Endothelial cell of umbilical vein (primary cell): ENCODE measurements around the gene CMPK2.
"Not testable (repeated sequence)": the region's sequence is repeated elsewhere in the genome, so short reads cannot be mapped to it uniquely, and the experiment has no call there.

ENCODE experiments used
- CTCF ChIP-seq, 2 donors: IDR thresholded peaks; 1 replicate in 1 of 2; 2 replicates in 1 of 2; pipeline ENCODE4 v1.5.1; 2011; ENCODE audit warnings: low read length in 2 of 2, mild to moderate bottlenecking in 2 of 2, moderate library complexity in 2 of 2, control low read depth in 1 of 2, inconsistent platforms in 1 of 2, low read depth in 1 of 2; ENCODE audit not compliant: insufficient read depth in 1 of 2; ENCODE audit errors: extremely low read depth in 1 of 2
- POLR2AphosphoS5 ChIP-seq: IDR thresholded peaks from 2 replicates; pipeline ENCODE4 v1.6.1; 2012; ENCODE audit warnings: low read depth, mild to moderate bottlenecking, control low read depth, low read length, moderate library complexity; ENCODE audit not compliant: insufficient read depth

- TF ChIP-seq CTCF (IDR thresholded peaks at IDR 0.05; ENCODE audit: extremely low read depth in 1 of 2, insufficient read depth in 1 of 2, low read depth in 1 of 2, low read length in 2 of 2); POLR2AphosphoS5: not testable (repeated sequence)
Observed at GRCh38 chr2:6902581-6902980, 36.9 kb upstream of the CMPK2 start.
